ENCODE measurements around the gene NAB1.
"Not testable (repeated sequence)": the region's sequence is repeated elsewhere in the genome, so short reads cannot be mapped to it uniquely, and the experiment has no call there.

DNA sequence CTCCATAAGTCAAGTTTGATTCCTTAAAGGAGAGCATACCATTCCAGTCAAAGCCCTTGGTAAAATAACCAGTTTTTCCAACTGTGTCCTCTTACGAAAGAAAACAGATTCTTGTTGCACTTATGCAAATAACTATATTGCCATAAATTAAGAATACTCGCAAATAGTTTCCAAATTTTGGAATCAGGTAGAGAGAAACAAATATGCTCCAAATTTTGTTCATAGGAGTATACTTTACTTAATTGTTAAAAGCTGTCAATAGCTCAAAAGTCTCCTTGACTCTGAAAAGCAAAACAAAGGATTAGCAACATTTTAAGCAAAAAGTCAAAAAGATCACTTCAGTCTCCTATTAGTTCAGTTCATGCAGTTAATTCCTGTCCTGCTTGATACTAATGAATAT is 38.4 kb upstream of the NAB1 start:
- not testable (repeated sequence) for TF ChIP-seq POLR2A (IDR thresholded peaks at IDR 0.05)
- TF ChIP-seq, protein P1, sequence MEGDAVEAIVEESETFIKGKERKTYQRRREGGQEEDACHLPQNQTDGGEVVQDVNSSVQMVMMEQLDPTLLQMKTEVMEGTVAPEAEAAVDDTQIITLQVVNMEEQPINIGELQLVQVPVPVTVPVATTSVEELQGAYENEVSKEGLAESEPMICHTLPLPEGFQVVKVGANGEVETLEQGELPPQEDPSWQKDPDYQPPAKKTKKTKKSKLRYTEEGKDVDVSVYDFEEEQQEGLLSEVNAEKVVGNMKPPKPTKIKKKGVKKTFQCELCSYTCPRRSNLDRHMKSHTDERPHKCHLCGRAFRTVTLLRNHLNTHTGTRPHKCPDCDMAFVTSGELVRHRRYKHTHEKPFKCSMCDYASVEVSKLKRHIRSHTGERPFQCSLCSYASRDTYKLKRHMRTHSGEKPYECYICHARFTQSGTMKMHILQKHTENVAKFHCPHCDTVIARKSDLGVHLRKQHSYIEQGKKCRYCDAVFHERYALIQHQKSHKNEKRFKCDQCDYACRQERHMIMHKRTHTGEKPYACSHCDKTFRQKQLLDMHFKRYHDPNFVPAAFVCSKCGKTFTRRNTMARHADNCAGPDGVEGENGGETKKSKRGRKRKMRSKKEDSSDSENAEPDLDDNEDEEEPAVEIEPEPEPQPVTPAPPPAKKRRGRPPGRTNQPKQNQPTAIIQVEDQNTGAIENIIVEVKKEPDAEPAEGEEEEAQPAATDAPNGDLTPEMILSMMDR (IDR thresholded peaks at IDR 0.05 in 4 of 5, conservative IDR thresholded peaks at IDR 0.05 in 1 of 5), result not testable (repeated sequence)
